HFF-Myc (cell line): ENCODE measurements around the gene MYH15.

Experiments
- DNase-seq: peaks from one replicate; pipeline ENCODE4 v3.0.0-alpha.2; 2011; ENCODE audit warnings: low read depth; ENCODE audit errors: extremely low read depth
- H3K4me3 ChIP-seq: replicated peaks from 2 replicates; pipeline ENCODE4 v1.5.1; 2011; ENCODE audit warnings: low read depth, mild to moderate bottlenecking, control low read depth, low read length
- TF ChIP-seq, protein P1 (sequence below): IDR thresholded peaks from 2 replicates; pipeline ENCODE4 v1.5.1; 2012; ENCODE audit warnings: mild to moderate bottlenecking, low read depth, low read length, control low read depth; ENCODE audit errors: missing control alignments

The MYH15 gene

DNA sequence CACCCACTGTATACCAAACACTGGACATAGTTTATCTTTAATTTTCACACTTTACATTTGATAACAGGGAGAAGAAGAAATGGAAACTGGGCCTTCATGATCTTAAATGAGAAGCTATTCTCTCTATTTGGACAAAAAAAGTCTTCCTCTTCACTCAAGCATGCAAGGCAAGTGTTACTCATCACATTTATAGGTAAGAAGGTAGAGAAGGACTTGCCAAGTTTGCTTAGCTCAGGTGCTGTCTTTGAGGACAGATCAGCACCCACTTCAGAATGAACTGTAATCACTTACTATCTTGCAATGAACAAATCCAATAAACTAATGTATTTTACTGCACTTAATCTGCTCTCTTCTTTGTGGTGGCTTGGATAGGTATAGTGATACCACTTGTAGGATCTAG, 1.1 kb upstream of the MYH15 start:
- TF ChIP-seq, protein P1, sequence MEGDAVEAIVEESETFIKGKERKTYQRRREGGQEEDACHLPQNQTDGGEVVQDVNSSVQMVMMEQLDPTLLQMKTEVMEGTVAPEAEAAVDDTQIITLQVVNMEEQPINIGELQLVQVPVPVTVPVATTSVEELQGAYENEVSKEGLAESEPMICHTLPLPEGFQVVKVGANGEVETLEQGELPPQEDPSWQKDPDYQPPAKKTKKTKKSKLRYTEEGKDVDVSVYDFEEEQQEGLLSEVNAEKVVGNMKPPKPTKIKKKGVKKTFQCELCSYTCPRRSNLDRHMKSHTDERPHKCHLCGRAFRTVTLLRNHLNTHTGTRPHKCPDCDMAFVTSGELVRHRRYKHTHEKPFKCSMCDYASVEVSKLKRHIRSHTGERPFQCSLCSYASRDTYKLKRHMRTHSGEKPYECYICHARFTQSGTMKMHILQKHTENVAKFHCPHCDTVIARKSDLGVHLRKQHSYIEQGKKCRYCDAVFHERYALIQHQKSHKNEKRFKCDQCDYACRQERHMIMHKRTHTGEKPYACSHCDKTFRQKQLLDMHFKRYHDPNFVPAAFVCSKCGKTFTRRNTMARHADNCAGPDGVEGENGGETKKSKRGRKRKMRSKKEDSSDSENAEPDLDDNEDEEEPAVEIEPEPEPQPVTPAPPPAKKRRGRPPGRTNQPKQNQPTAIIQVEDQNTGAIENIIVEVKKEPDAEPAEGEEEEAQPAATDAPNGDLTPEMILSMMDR = no peak
- DNase-seq = no peak
- no peak overlapping the region for H3K4me3 ChIP-seq

DNA sequence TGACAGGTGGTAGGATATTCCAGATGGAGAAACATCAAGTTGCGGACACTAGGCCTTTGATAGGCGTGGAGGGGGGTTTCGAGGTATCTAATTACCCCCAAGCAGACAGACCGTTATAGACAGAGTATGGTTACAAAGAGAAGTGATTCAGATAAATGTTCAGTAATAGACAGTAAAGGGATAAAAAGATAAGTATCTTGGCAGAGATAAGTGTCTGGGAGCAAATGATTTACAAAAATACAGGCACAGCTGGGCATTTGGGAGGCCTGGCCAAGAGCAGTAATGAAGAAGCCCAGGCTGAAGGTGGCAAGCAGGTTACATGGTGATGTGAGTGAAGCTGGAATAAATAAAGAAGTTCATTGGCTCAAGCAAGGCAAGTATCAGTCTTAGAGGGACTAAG, 659 bp upstream of the MYH15 start:
- DNase-seq = no peak
- TF ChIP-seq, protein P1 = no peak
- H3K4me3 ChIP-seq = no peak overlapping the region

DNA sequence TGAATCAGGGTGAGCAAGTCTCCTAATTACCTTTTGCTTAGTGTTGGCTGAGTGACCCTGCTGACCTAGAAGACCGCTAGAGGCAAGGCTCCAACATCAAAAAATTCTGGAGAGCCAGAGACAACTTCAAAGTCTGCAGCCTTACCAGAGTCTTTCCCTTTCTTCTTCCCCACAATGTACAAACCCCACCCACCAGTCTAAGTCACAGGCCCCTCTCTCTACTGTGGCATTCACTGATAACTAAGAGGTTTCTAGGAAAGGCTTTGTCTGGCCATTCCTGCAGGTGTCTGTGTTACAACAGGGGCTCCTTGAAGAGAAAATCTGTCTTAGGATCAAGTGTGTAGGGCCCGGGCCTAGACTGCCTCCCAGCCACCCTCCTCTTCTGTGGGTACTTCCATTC, 525 bp downstream of the MYH15 start:
- H3K4me3 ChIP-seq = no peak overlapping the region
- TF ChIP-seq, protein P1 = no peak
- DNase-seq = no peak

- H3K4me3 ChIP-seq = no peak overlapping the region
- DNase-seq = no peak
- TF ChIP-seq, protein P1 = no peak
Observed at GRCh38 chr3:108509263-108509662, 1.1 kb downstream of the MYH15 start.

DNA sequence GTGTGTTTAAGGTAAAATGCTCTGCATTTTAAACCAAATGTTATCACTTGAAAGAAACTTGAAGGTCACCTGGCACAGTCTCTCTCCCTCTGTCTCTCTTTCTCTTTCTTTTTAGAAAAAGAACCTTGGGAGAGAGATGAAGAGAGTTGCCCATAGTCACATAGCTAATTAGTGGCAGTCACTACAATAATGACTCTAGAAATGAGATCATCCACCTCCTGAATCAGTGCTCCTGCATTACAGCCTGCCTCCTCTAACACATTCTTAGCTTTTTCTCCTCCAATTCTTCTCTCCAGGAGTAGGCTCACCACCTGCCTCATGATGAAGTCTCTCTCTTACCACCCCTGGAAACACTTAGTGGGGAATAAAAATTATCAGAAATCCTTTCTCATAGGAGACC, 2.5 kb downstream of the MYH15 start:
- DNase-seq = no peak
- no peak overlapping the region for H3K4me3 ChIP-seq
- TF ChIP-seq, protein P1 = no peak

GRCh38 chr3:108505811-108506210, 4.6 kb downstream of the MYH15 start:
- no peak for DNase-seq
- TF ChIP-seq, protein P1 = no peak
- no peak overlapping the region for H3K4me3 ChIP-seq

GRCh38 chr3:108503722-108504121, 6.7 kb downstream of the MYH15 start:
- DNase-seq = no peak
- TF ChIP-seq, protein P1 = no peak
- H3K4me3 ChIP-seq = no peak overlapping the region
